ENCODE results near the gene TMEM150C.
"Not testable (repeated sequence)": the region's sequence is repeated elsewhere in the genome, so short reads cannot be mapped to it uniquely, and the experiment has no call there.

TMEM150C gene

GRCh38 chr4:82560853-82561785 is 669 bp downstream of the TMEM150C start:
- no peak for DNase-seq (ENCODE audit: extremely low spot score)
- ChIA-PET POLR2A (no interaction called here), CTCF (no interaction called here)
- no peak for TF ChIP-seq CTCF (IDR thresholded peaks at IDR 0.05; ENCODE audit: control extremely low read depth, extremely low read depth, low read depth, missing control alignments)

- CTCF ChIA-PET, result no interaction called here
- POLR2A ChIA-PET, result no interaction called here
- no peak for TF ChIP-seq CTCF (IDR thresholded peaks at IDR 0.05; ENCODE audit: control extremely low read depth, extremely low read depth, low read depth, missing control alignments)
- DNase-seq (ENCODE audit: extremely low spot score), result no peak
These were observed 2.1 kb downstream of the TMEM150C start for GRCh38 chr4:82559735-82560120.

GRCh38 chr4:82559090-82559734 is 2.6 kb downstream of the TMEM150C start:
- POLR2A ChIA-PET; DNase-seq (ENCODE audit: extremely low spot score); CTCF ChIA-PET: not testable (repeated sequence)

GRCh38 chr4:82555276-82555675 is 6.5 kb downstream of the TMEM150C start:
- ChIA-PET CTCF (no interaction called here), POLR2A (no interaction called here)
- no peak for DNase-seq (ENCODE audit: extremely low spot score)
- TF ChIP-seq CTCF (IDR thresholded peaks at IDR 0.05; ENCODE audit: control extremely low read depth, extremely low read depth, low read depth, missing control alignments), result no peak

- no peak for TF ChIP-seq CTCF (IDR thresholded peaks at IDR 0.05; ENCODE audit: control extremely low read depth, extremely low read depth, low read depth, missing control alignments)
- no peak for DNase-seq (ENCODE audit: extremely low spot score)
- POLR2A ChIA-PET, result no interaction called here
- CTCF ChIA-PET, result interaction anchor here (1.2 to 1.6 kb wide), 2 partner anchors 11 to 31 kb away, joined by 3 read pairs; no protein-coding TSS in a partner anchor
These were observed 8.8 kb downstream of the TMEM150C start for GRCh38 chr4:82553020-82553419.

- ChIA-PET POLR2A (no interaction called here), CTCF (interaction anchor here (1.2 to 2.0 kb wide), 3 partner anchors 10 to 29 kb away, joined by 3 to 6 read pairs (median 3); no protein-coding TSS in a partner anchor)
- DNase-seq (ENCODE audit: extremely low spot score), result no peak
- TF ChIP-seq CTCF (IDR thresholded peaks at IDR 0.05; ENCODE audit: control extremely low read depth, extremely low read depth, low read depth, missing control alignments), result no peak
These were observed 10.1 kb downstream of the TMEM150C start for GRCh38 chr4:82551734-82552133.

- POLR2A ChIA-PET; CTCF ChIA-PET; DNase-seq (ENCODE audit: extremely low spot score): not testable (repeated sequence)
These were observed 13.9 kb downstream of the TMEM150C start for GRCh38 chr4:82547850-82548249.

Data from GM10248 (cell line).